GM12873 (cell line): ENCODE measurements around the gene F10.
A peak's percentile ranks its signal among the peaks of the same experiment; 100 is the strongest.

Source experiments
- TF ChIP-seq, protein P1 (sequence below): IDR thresholded peaks from 2 replicates; pipeline ENCODE4 v1.5.1; 2012; ENCODE audit warnings: low read depth, mild to moderate bottlenecking, moderate library complexity, low read length, control low read depth; ENCODE audit not compliant: insufficient read depth; ENCODE audit errors: missing control alignments

F10 gene

DNA sequence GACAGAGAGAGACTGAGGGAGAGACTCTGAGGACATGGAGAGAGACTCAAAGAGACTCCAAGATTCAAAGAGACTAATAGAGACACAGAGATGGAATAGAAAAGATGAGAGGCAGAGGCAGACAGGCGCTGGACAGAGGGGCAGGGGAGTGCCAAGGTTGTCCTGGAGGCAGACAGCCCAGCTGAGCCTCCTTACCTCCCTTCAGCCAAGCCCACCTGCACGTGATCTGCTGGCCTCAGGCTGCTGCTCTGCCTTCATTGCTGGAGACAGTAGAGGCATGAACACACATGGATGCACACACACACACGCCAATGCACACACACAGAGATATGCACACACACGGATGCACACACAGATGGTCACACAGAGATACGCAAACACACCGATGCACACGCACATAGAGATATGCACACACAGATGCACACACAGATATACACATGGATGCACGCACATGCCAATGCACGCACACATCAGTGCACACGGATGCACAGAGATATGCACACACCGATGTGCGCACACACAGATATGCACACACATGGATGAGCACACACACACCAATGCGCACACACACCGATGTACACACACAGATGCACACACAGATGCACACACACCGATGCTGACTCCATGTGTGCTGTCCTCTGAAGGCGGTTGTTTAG is 3.3 kb upstream of the F10 start:
- TF ChIP-seq, protein P1, sequence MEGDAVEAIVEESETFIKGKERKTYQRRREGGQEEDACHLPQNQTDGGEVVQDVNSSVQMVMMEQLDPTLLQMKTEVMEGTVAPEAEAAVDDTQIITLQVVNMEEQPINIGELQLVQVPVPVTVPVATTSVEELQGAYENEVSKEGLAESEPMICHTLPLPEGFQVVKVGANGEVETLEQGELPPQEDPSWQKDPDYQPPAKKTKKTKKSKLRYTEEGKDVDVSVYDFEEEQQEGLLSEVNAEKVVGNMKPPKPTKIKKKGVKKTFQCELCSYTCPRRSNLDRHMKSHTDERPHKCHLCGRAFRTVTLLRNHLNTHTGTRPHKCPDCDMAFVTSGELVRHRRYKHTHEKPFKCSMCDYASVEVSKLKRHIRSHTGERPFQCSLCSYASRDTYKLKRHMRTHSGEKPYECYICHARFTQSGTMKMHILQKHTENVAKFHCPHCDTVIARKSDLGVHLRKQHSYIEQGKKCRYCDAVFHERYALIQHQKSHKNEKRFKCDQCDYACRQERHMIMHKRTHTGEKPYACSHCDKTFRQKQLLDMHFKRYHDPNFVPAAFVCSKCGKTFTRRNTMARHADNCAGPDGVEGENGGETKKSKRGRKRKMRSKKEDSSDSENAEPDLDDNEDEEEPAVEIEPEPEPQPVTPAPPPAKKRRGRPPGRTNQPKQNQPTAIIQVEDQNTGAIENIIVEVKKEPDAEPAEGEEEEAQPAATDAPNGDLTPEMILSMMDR, result no peak

DNA sequence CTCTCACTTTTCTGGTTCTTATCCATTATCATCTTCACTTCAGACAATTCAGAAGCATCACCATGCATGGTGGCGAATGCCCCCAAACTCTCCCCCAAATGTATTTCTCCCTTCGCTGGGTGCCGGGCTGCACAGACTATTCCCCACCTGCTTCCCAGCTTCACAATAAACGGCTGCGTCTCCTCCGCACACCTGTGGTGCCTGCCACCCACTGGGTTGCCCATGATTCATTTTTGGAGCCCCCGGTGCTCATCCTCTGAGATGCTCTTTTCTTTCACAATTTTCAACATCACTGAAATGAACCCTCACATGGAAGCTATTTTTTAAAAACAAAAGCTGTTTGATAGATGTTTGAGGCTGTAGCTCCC is 2.8 kb upstream of the F10 start:
- TF ChIP-seq, protein P1, result no peak

DNA sequence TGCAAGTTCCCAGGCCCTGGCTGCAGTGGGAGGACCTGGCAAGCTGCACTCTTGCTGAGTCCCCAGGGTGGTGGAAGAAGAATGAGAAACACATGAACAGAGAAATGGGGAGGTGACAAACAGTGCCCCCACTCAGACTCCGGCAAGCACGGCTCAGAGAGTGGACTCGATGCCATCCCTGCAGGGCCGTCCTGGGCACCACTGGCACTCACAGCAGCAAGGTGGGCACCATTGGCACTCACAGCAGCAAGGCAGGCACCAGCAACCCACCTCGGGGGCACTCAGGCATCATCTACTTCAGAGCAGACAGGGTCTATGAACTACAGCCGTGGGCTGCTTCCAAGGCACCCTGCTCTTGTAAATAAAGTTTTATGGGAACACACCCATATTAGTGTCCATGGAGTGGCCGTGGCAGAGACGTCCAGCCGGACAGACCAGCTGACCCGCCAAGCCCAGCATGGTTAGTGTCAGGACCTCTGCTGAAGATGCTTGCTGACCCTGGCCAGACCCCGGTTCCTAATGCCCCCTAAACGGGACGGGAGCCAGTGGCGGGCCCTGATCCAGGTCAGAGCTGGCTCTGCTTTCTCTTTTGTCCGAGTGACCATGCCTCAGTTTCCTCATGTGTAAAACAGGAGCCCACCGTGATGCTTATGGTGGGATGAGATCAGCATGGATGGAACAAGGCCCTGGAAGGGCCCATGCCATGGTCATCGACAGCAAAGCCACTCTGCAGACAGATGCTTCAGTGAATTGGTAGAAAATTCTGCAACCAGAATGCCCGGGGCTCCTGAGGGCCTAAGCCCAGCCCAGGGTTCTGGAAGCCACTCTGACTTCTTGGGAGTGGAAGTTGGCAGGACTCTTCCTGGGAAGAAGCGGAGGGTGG is 2.1 kb upstream of the F10 start:
- TF ChIP-seq, protein P1, result no peak

DNA sequence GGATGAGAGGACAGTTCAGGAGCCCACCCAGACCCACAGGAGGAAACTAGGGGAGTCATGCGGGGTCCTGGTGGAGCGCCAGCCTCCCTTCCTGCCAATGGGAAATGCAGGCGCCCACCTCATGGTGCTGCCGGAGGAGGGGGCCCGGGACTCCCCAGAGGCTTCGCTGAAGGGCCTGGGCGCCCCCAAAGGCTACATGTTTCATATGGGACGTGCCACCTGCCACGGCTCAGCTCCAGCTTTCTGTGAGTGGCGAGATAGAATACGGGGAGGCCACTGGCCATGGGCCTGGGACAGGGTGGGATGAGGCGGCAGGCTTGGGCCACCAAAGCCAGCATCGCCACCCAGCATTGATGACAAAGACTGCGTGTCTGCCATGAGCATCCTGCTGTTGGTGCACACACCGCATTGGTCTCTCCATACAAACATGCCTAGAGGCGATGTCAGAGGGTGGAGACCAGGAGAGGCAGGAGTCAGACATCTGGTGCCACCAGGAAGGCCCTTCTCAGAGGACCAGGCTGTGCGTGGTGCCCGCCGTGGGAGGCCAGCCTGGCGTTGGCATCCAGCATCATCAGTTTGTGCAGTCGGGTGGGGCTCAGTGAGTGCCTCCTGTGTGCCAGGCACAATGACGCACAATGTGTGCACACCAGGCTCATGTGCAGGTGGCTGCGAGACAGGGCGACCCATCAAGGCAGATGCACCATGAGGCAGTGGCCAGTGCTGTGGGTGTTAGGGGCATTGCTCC is 1.2 kb upstream of the F10 start:
- TF ChIP-seq, protein P1, result no peak

DNA sequence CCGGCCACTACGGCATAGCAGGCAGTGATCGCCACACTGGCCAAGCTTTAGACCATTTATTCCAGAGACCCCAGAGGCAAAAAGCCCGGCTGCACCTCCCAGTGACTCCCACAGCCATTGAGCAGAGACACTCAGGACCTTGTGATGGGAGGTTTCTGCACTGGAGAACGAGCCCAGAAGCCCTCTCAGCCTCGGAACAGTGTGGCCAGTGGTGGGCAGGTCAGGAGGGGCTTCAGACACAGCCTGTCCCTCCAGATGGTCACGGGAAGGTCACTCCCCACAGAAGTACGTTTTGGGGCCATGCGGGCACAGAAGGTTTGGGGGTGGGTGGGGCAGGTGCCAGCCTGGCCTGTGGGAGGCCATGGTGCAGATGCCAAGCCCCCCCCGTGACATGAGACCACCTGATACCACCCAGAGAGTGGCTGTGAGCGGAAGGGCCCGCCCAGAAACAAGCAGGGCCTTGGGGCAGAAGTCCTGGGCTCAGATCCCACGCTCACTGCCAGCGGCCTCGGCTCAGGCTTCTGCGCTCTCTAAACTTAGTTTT is 599 bp upstream of the F10 start:
- TF ChIP-seq, protein P1, result no peak

DNA sequence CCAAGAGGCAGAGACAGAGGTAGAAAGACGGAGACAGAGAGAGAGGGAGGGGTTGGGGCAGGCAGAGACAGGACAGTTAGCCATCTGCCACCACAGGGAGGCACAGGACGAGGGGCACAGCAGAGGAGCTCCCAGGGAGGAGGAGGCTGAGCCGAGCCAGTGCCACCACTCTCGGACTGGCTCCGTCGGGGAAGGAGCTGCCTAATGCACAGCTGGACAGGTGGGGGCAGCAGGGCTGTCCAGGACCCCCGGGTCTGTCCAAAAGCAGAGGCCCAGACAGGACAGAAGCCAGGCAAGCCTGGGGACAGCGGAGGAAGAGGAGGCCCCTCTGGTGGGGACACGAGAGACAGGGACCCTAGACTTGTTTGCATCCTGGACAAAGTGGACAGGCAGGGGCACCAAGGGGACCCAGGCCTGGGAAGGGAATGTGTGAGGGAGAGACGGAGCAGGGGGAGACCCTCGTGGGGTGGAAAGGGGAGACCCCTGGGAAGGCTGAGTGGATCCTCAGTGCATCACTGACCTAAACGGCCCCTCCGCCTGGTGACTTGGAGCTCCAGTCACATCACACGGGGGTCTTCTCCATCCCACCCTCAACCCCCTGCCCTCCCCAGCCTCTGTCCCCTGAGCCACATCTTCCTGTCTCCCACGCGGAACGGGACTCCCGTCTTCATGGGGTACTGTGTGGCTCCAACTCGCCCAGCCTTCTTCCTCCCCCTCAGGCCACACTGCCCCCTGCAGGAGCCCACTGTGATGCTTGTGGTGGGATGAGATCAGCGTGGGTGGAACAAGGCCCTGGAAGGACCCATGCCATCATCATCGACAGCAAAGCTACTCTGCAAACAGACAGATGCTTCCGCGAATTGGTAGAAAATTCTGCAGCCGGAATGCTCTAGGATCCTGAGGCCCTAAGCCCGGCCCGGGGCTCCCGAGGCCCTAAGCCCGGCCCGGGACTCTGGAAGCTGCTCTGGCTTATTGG is 915 bp downstream of the F10 start:
- TF ChIP-seq, protein P1, result peak; percentile 37
